GM21528 (cell line): ENCODE results near the gene ASCL3.
"Not testable (repeated sequence)": the region's sequence is repeated elsewhere in the genome, so short reads cannot be mapped to it uniquely, and the experiment has no call there.

Source experiments
- ATAC-seq: cut with Tn5 transposase; IDR thresholded peaks from one replicate; pipeline ENCODE4 v1.9.1; 2021; ENCODE audit warnings: mild to moderate bottlenecking, moderate library complexity; ENCODE audit not compliant: unreplicated experiment, low FRiP score

Gene ASCL3

GRCh38 chr11:8942518-8943066 lies at the start of gene ASCL3:
Gene ASCL3 (minus strand): TSS chr11:8943016. CDS start chr11:8938161, 4,855 bp downstream.
- ATAC-seq: no peak

GRCh38 chr11:8989453-8989852 lies 46.6 kb upstream of the ASCL3 start:
- ATAC-seq: no peak

- no peak for ATAC-seq
These were observed 45.8 kb upstream of the ASCL3 start for GRCh38 chr11:8988329-8989234.

- ATAC-seq: no peak
These were observed 44.6 kb upstream of the ASCL3 start for GRCh38 chr11:8987446-8987845.

GRCh38 chr11:8986772-8987171 lies 44.0 kb upstream of the ASCL3 start:
- not testable (repeated sequence) for ATAC-seq

GRCh38 chr11:8985462-8985861 lies 42.6 kb upstream of the ASCL3 start:
- no peak for ATAC-seq

- no peak for ATAC-seq
These were observed 40.7 kb upstream of the ASCL3 start for GRCh38 chr11:8983552-8983951.

GRCh38 chr11:8980485-8980884 lies 37.7 kb upstream of the ASCL3 start:
- ATAC-seq: no peak

- ATAC-seq: not testable (repeated sequence)
These were observed 36.5 kb upstream of the ASCL3 start for GRCh38 chr11:8979365-8979764.

- ATAC-seq: no peak
These were observed 30.3 kb upstream of the ASCL3 start for GRCh38 chr11:8973121-8973520.

GRCh38 chr11:8971924-8972316 lies 29.1 kb upstream of the ASCL3 start:
- no peak for ATAC-seq

GRCh38 chr11:8971196-8971923 lies 28.5 kb upstream of the ASCL3 start:
- no peak for ATAC-seq

- no peak for ATAC-seq
These were observed 24.4 kb upstream of the ASCL3 start for GRCh38 chr11:8967184-8967583.

GRCh38 chr11:8964324-8965320 lies 21.8 kb upstream of the ASCL3 start, which contains the start of gene TMEM9B:
Gene TMEM9B (minus strand): TSS chr11:8964442. CDS start chr11:8964313, 129 bp downstream.
- peak; percentile 76 for ATAC-seq

GRCh38 chr11:8963569-8964323 lies 20.9 kb upstream of the ASCL3 start:
- ATAC-seq: peak; percentile 75

- no peak for ATAC-seq
These were observed 20.0 kb upstream of the ASCL3 start for GRCh38 chr11:8962841-8963240.

GRCh38 chr11:8961401-8961800 lies 18.6 kb upstream of the ASCL3 start:
- no peak for ATAC-seq

- ATAC-seq: no peak
These were observed 16.8 kb upstream of the ASCL3 start for GRCh38 chr11:8959546-8960166.

GRCh38 chr11:8956860-8957259 lies 14.0 kb upstream of the ASCL3 start:
- no peak for ATAC-seq
